T-helper 2 cell treated with Interferon-gamma antibody and Interleukin-4, amounts not matched to agents 100 ng/mL and 5 ng/mL, for 36 hours (primary cell): Measurements from ENCODE around the gene PRAC2. TPM values are rescaled to one million over a fixed set of nuclear protein-coding genes. Genes with fewer than 3 reads are reported as not detected.
"Not testable (repeated sequence)": the region's sequence is repeated elsewhere in the genome, so short reads cannot be mapped to it uniquely, and the experiment has no call there.

Source experiments
- intact Hi-C: fragments of 100-400 bp; cut with micrococcal nuclease; formaldehyde crosslinking; loops from one replicate; pipeline ENCODE4 v1.15.1; 2023
- total RNA-seq: library from RNA; stranded (reverse); gene quantifications from 2 replicates; pipeline ENCODE4 v1.2.3, GENCODE V29; 2022

PRAC2 gene
- total RNA-seq: not detected in 2 replicates

DNA sequence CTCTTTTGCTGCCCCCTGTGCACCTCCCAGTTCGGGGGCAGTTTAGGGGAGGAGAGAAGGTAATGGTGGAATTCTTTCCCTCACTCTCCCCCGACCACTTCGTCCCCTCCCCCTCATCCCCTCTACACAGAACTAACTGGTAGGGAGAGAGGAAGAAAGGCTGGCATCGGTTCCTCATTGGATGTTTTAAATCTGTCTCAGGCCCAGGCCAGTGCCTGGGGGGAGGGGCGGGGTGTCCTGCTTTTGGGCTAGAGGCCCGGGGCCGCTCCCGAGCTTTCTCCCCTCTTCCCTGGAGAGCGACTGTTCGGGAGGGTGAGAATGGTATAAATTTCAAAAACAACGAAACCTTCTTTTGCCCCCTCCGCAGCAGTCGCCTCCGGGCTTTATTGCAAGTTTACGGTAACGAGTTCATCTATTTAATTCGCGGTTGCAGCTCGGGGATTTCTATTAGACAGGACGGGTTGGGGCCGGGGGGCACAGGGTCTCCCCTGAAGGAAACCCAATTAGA is at the start of gene PRAC2:
TSS of gene PRAC2 (plus strand) at position 271 of the 508 bp plus-strand sequence. CDS start 1,226 bp downstream, outside the sequence.
- intact Hi-C loops: loop anchor here (5.0 to 10.0 kb wide), 3 partner anchors 81 to 1242 kb away; partner anchors contain the start of genes DLX4 and IGF2BP1

GRCh38 chr17:48676963-48677558 is 45.9 kb upstream of the PRAC2 start:
- intact Hi-C loops: loop anchor here (5.0 kb wide), 2 partner anchors 125 to 355 kb away; no protein-coding TSS in a partner anchor

DNA sequence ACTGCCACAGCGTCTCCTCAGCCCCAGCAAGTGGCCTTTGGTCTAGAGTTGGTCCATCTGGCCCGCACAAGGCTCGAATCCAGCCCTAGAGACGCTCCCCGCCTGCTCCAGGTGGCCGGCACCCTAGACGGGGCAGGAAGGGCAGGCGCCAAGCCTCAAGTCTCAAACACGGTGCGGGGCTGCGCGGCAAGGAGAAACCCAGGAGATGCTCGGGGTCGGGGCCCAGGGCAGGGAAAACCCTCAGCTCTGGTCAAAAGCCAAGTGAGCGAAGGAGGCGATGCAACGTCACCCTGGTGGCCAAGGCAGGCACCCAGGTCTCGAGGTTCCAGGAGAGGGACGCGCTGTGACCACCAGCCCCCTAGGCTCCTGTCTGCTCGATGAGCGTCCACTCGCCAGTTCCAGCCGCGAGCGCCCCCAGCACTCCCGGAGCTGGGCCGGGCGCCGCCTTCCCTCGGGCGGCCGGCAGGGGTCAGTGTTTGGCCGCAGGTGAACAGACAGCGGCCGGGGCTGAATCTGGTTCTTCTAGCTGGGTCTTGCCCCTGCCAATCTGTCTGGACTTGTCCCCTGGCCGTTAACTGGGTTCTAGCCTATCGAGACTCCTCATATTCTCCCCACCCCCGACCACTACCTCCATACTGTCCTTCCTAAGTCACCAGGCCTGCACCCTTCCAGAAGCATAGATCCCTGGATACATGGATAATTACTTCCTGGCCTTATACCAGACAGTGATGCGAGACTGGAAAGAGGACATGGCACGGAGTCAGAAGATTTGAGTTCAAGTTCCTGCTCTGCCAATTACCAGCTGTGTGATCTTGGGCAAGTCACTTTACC is 44.6 kb upstream of the PRAC2 start:
- intact Hi-C loops: loop anchor here (2.0 to 5.0 kb wide), 3 partner anchors 124 to 354 kb away; no protein-coding TSS in a partner anchor

- intact Hi-C loops: loop anchor here (2.0 to 5.0 kb wide), 3 partner anchors 123 to 353 kb away; no protein-coding TSS in a partner anchor
Measured at GRCh38 chr17:48679385-48680096, 43.4 kb upstream of the PRAC2 start.

- intact Hi-C loops: no loop called here
Measured at GRCh38 chr17:48681609-48682008, 41.4 kb upstream of the PRAC2 start.

- intact Hi-C loops: no loop called here
Measured at GRCh38 chr17:48690655-48691054, 32.3 kb upstream of the PRAC2 start.

GRCh38 chr17:48692049-48692448 is 30.9 kb upstream of the PRAC2 start:
- intact Hi-C loops: no loop called here

- intact Hi-C loops: no loop called here
Measured at GRCh38 chr17:48693178-48693577, 29.8 kb upstream of the PRAC2 start.

DNA sequence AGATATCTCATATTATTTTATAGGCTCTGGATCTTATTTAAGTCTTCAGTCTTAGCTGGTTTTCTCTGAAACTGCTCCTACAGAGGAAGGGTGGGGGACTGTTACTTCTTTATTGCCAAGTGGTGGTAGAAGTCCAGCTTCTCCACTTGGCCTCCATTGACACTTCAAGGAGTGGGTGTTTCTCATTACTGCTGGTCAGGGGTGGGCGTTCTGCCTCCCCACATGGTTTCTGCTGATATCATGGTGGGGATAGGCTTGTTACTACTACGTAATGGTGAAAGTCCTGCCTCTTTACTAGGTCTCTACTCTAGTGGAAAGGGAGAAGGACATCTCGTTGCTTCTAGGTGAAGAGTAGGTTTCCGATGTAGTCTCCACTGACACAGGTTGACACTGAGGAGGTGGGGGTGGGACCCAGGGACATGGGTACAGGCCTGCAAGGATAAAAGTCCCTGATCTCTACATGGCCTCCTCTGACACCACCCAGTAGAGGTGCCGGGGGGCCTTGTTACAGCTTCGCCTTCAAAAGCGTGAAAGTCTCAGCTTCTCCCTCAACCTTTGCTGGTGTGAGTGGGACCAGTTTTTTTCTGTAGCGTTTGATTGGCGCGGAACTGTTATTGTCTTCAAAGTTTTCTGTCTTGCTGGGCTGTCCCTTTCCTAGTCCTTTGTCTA is 21.0 kb upstream of the PRAC2 start:
- intact Hi-C loops: no loop called here

- intact Hi-C loops: no loop called here
Measured at GRCh38 chr17:48704361-48705248, 18.4 kb upstream of the PRAC2 start.

- intact Hi-C loops: no loop called here
Measured at GRCh38 chr17:48711128-48711527, 11.9 kb upstream of the PRAC2 start.

GRCh38 chr17:48715496-48716399 is 7.2 kb upstream of the PRAC2 start:
- intact Hi-C loops: no loop called here

DNA sequence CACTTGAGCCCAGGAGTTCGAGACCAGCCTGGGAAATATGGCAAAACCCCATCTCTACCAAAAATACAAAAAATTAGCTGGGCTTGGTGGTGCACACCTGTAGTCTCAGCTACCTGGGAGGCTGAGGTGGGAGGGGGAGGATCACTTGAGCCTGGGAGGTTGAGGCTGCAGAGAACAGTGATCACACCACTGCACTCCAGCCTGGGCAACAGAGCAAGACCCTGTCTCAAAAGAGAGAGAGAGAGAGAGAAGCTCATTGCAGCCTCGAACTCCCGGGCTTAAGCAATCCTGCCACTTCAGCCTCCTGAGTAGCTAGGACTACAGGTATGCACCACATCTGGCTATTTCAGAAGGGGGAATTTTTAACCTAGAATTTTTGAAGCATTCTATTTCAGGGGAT is 6.4 kb upstream of the PRAC2 start:
- intact Hi-C loops: not testable (repeated sequence)

DNA sequence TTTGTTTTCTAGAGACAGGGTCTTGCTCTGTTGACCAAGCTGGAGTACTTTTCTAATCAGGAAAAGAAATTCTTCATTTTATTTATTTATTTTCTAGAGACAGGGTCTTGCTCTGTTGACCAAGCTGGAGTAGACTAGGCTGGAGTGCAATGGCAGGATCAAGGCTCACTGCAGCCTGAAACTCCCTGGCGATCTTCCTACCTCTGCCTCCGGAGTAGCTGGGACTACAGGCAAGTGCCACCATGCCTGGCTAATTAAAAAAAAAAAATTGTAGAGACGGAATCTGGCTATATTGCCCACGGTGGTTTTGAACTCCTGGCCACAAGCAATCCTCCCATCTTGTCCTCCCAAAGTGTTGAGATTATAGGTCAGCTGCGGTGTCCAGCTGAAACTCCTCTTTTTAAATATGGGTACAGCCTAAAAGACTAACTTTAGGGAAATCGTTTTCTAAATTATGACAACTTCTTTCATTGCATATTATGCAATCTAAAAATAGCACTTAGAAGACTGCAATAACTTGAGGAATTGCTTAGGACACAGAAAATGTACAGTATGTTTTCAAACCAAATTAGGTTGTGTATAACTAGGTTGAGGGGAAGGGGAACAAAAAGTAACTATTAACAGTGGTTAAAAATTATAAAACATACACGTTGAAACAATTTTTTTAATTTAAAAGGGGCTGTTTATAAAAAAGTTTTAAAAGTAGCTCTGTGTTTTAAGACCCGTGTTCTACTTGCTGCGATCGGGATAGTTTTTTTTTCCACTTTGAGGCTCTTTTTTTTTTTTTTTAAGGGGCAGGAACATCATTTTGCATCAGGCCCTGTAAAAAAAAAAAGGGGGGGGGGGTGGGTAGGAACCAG is 5.4 kb upstream of the PRAC2 start:
- intact Hi-C loops: loop anchor here (2.0 kb wide), 1 partner anchor 31 kb away; no protein-coding TSS in a partner anchor

DNA sequence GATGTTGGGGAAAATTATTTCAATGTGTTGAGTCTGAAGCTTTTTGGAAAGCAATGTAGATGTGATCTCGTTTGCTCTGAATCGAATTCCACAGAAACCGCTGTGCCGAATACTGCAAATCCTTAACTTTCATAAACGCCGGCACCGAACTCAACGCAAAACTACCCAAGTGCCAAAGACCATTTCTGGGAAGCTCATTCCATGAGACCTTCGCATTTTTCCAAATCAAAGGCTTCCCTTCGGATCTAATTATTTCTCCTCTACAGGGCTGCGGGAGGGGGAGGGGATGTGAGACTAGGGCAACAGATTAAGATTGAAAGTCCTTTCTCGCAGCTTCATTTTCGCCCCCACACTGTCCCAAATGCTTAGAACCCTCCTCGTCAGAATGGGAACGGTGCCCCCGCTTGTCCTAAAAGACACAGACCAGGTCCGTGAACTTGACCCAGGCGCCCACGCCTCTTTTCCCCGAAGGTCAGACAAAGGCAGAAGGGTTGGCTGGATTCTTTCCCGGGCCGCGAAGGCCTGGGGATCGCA is 4.7 kb upstream of the PRAC2 start:
- intact Hi-C loops: loop anchor here (2.0 kb wide), 1 partner anchor 31 kb away; no protein-coding TSS in a partner anchor

DNA sequence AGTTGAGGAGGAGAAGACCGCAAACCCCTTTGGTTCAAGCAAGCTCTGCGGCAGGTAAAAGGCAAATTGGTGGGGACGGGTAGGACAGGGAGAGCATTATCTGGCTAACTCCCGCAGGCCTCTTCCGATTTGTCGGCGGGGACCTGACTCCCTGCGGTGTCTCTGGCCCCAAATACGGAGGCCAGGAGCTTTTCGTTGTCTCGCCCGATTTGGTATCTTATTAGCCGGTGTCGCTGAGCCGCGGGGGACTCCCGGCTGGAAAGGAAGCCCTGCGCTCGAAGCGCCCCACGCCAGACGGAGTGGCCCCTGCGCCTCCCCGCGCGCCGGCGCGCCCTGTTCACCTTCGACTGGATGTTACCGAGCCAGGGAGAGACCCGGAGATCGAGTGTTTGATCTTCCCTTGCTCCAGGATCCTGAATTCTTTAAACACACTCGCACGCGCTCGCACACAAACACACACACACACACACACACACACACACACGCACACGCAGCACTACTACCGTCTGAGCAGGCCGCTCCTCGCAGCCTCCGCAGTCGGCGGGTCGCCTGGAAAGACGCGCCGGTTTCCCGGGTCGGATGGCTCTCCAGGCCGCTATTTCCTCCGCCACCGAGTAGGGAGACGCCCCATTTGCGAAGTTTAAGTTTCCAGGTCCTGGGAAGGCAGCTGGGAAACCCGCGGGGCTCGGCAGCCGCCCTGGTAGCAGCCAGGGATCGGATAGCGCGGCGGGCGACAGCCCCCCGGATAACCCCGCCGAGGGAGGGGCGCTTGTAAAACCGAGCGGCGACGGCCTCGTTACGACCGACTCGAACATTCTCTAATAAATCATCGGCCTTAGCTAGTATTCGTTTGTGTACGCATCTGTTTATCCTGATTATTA is 4.0 kb upstream of the PRAC2 start:
- intact Hi-C loops: loop anchor here (2.0 kb wide), 1 partner anchor 30 kb away; no protein-coding TSS in a partner anchor
